Measurements from ENCODE around the gene XG. TPM values are rescaled to one million over a fixed set of nuclear protein-coding genes. Genes with fewer than 3 reads are reported as not detected.

Gene XG
- total RNA-seq, 3 donors from 2014 or later (not counting 1 experiment from before 2014, with no cell fraction given): 0.85 TPM; not detected in 2

- no peak overlapping the region for H3K4me3 ChIP-seq (ENCODE audit: low read length)
- TF ChIP-seq, protein P1, sequence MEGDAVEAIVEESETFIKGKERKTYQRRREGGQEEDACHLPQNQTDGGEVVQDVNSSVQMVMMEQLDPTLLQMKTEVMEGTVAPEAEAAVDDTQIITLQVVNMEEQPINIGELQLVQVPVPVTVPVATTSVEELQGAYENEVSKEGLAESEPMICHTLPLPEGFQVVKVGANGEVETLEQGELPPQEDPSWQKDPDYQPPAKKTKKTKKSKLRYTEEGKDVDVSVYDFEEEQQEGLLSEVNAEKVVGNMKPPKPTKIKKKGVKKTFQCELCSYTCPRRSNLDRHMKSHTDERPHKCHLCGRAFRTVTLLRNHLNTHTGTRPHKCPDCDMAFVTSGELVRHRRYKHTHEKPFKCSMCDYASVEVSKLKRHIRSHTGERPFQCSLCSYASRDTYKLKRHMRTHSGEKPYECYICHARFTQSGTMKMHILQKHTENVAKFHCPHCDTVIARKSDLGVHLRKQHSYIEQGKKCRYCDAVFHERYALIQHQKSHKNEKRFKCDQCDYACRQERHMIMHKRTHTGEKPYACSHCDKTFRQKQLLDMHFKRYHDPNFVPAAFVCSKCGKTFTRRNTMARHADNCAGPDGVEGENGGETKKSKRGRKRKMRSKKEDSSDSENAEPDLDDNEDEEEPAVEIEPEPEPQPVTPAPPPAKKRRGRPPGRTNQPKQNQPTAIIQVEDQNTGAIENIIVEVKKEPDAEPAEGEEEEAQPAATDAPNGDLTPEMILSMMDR (IDR thresholded peaks at IDR 0.05): no peak
- H3K36me3 ChIP-seq (ENCODE audit: control insufficient read depth, insufficient read depth, low read length): no peaks in the 10 kb centered on the region
- H3K4me1 ChIP-seq (ENCODE audit: control insufficient read depth, insufficient read depth, low read length): no peaks in the 10 kb centered on the region
- no peak overlapping the region for H3K27ac ChIP-seq (ENCODE audit: low read length)
- DNase-seq: no peak
- Mint-ChIP-seq H3K9me3 (no peaks in the 10 kb centered on the region), H3K27me3 (ENCODE audit: low read depth in 2 of 2) (peaks cover 3 to 25% of the 10 kb centered on the region in 2 donors), H3K4me3 (no peak overlapping the region), H3K36me3 (no peaks in the 10 kb centered on the region), H3K4me1 (peaks cover 4 to 7% of the 10 kb centered on the region in 2 donors), H3K27ac (no peak overlapping the region)
- 60% methylated on average over 2 of the region's 2 CpGs for WGBS (ENCODE audit: insufficient coverage)
- intact Hi-C loops (cut with micrococcal nuclease): no loop called here
- no peaks in the 10 kb centered on the region for H3K27me3 ChIP-seq (ENCODE audit: control insufficient read depth, insufficient read depth, low read length)
- H3K9me3 ChIP-seq (ENCODE audit: control insufficient read depth, insufficient read depth, low read length): no peaks in the 10 kb centered on the region
- no peak for ATAC-seq
Observed at GRCh38 chrX:2817036-2817435, 65.2 kb downstream of the XG start.

DNA sequence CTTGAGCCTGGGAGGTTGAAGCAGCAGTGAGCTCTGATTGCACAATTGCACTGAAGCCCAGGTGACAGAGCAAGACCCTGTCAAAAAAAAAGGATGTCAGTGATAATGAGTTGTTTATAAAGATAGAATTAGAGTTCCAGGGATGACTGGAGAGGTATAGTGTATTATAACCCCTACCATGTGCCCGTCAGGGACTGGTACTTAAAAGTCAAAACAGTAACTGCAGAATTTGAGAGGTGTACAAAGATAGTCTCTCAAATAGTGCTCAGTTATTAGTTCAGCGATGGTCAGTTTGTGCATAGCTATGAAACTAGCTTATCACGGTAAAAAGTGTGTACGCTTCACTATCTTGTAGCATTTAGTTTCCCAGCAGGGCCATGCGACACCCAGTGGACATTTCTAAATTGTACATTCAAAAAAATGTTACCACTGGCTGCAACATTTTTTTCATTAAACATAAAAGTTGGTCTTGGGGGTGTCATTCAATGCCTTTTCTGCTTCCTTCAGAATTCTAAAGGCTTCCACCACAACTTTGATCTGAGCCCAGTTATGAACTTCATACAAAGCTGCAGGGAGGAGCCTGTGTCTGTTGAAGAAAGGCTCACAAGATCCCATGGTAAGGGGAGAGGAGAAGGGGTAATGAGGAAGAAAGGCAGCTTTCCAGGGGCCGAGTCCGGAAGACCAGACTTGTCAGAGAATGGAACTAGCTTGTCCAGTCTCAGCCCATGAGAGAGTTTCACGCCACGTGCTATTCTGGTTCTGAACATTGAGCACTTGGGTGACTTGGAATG, 67.7 kb downstream of the XG start:
- TF ChIP-seq, protein P1 (IDR thresholded peaks at IDR 0.05): no peak
- no peaks in the 10 kb centered on the region for H3K36me3 ChIP-seq (ENCODE audit: control insufficient read depth, insufficient read depth, low read length)
- H3K27me3 ChIP-seq (ENCODE audit: control insufficient read depth, insufficient read depth, low read length): no peaks in the 10 kb centered on the region
- H3K4me1 Mint-ChIP-seq: peaks cover 0 to 7% of the 10 kb centered on the region in 2 donors
- peaks cover 2 to 18% of the 10 kb centered on the region in 2 donors for H3K27me3 Mint-ChIP-seq (ENCODE audit: low read depth in 2 of 2)
- 91% methylated on average over 9 of the region's 9 CpGs for WGBS (ENCODE audit: insufficient coverage)
- ATAC-seq (no peak), DNase-seq (peak in 1 of 2 donors; percentile 14)
- H3K27ac Mint-ChIP-seq: no peak overlapping the region
- no peak overlapping the region for H3K27ac ChIP-seq (ENCODE audit: low read length)
- intact Hi-C loops (cut with micrococcal nuclease): no loop called here
- no peaks in the 10 kb centered on the region for H3K9me3 ChIP-seq (ENCODE audit: control insufficient read depth, insufficient read depth, low read length)
- H3K4me3 Mint-ChIP-seq: no peak overlapping the region
- no peaks in the 10 kb centered on the region for H3K36me3 Mint-ChIP-seq
- no peak overlapping the region for H3K4me3 ChIP-seq (ENCODE audit: low read length)
- H3K9me3 Mint-ChIP-seq: no peaks in the 10 kb centered on the region
- H3K4me1 ChIP-seq (ENCODE audit: control insufficient read depth, insufficient read depth, low read length): no peaks in the 10 kb centered on the region

DNA sequence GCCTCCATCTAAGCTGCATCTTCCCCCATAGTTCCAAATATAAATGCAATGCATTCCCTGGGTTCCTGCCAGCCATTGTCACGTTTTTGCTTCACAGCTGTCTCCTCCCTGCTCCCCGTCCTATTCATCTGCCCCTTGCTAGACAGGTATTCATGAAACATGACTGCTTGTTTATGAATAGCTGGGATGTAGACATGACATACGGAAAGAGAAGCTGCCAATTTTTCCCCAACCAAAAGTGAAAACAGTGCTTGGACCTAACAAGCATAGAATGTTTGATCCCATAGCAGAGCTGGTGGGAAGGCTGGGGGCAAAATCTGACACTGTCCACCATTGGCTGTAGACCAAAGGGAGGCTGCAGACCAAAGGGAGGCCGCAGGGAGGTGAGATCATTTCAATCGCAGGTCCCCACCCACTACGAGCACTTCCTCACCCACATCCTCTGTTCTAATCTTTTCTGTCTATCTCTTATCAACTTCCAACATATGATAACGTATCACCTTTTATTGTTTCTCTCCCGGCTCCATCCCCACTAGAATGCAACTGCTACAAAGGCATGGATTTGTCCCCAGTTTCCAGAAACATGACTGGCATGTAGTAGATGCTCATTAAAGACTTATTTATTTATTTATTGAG, 68.4 kb downstream of the XG start:
- peaks cover 0 to 7% of the 10 kb centered on the region in 2 donors for H3K4me1 Mint-ChIP-seq
- no peak overlapping the region for H3K27ac Mint-ChIP-seq
- H3K36me3 ChIP-seq (ENCODE audit: control insufficient read depth, insufficient read depth, low read length): no peaks in the 10 kb centered on the region
- H3K27me3 ChIP-seq (ENCODE audit: control insufficient read depth, insufficient read depth, low read length): no peaks in the 10 kb centered on the region
- no peak overlapping the region for H3K4me3 ChIP-seq (ENCODE audit: low read length)
- H3K4me3 Mint-ChIP-seq: no peak overlapping the region
- TF ChIP-seq, protein P1 (IDR thresholded peaks at IDR 0.05): no peak
- no peaks in the 10 kb centered on the region for H3K4me1 ChIP-seq (ENCODE audit: control insufficient read depth, insufficient read depth, low read length)
- no peak for ATAC-seq
- intact Hi-C loops (cut with micrococcal nuclease): no loop called here
- 43% methylated on average over 7 of the region's 8 CpGs for WGBS (ENCODE audit: insufficient coverage)
- H3K36me3 Mint-ChIP-seq: no peaks in the 10 kb centered on the region
- no peak overlapping the region for H3K27ac ChIP-seq (ENCODE audit: low read length)
- no peaks in the 10 kb centered on the region for H3K9me3 Mint-ChIP-seq
- peaks cover 2 to 10% of the 10 kb centered on the region in 2 donors for H3K27me3 Mint-ChIP-seq (ENCODE audit: low read depth in 2 of 2)
- H3K9me3 ChIP-seq (ENCODE audit: control insufficient read depth, insufficient read depth, low read length): no peaks in the 10 kb centered on the region
- DNase-seq: no peak

All from natural killer cell (primary cell).